ENCODE measurements around the gene UGT1A9.
"Not testable (repeated sequence)": the region's sequence is repeated elsewhere in the genome, so short reads cannot be mapped to it uniquely, and the experiment has no call there.

Gene UGT1A9

DNA sequence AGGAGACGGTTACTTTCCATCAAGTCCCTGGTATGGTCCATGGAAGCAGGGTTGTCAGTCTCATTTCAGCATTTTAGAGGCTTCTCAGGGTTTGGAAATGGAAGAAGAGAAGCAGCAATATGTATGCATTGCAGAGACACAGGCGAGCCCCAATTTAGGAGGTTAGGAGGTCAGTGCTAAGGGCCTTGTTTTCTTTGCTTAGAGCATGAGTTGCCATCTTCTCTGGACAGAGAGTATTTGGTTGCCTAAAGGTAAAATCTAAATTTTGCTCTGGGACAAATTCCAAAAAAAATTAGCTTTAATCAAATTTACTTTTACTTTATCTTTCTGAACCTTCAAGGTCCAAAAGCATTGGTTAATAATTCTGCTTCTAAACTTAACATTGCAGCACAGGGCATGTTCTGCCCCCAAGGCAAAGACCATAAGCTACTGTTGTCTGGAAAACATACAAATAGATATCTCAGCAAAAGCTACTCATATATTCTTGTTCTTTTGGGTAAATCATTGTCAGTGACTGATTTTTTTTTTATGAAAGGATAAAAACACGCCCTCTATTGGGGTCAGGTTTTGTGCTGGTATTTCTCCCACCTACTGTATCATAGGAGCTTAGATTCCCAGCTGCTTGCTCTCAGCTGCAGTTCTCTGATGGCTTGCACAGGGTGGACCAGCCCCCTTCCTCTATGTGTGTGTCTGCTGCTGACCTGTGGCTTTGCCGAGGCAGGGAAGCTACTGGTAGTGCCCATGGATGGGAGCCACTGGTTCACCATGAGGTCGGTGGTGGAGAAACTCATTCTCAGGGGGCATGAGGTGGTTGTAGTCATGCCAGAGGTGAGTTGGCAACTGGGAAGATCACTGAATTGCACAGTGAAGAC is at the start of gene UGT1A9:
TSS of gene UGT1A9 (plus strand) at position 609 of the 872 bp plus-strand sequence. CDS start at position 646, 37 bp downstream.
- DNase-seq: no peak

DNA sequence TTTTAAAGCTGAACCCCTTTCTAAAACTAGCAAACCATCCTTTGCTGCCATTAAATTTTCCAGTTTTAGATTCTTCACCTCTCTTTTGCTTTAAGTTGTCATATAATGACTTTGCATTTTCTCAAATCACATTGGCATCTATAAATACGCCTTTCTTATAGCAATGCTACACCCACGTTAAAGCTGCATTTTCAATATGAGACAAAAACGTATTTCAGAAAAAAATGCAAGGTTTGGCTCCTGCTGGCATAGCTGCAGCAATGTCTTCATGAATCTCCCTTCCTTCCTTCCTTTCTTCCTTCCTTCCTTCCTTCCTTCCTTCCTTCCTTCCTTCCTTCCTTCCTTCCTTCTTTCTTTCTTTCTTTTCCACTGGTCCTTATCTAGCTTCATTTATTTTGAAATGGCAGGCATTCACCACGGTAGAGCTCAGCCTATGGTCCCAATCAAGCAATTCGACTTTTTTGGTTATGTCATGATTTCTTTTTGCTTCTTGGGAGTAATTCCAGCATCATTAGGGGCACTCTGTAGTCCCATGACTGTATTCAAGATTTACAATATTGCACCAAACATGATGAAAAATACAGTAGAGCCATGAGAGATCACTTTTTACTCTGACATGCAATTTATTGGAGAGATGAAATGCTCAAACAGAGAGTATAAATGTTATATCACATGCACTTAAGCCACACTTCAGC is 44.2 kb upstream of the UGT1A9 start:
- DNase-seq: no peak

DNA sequence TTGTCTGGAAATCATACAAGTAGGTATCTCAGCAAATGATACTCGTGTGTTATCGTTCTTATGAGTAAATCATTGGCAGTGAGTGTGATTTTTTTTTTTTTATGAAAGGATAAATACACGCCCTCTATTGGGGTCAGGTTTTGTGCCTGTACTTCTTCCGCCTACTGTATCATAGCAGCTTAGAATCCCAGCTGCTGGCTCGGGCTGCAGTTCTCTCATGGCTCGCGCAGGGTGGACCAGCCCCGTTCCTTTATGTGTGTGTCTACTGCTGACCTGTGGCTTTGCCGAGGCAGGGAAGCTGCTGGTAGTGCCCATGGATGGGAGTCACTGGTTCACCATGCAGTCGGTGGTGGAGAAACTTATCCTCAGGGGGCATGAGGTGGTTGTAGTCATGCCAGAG is 35.4 kb upstream of the UGT1A9 start, which contains the start of gene UGT1A10:
TSS of gene UGT1A10 (plus strand) at position 143 of the 400 bp plus-strand sequence. CDS start at position 218, 75 bp downstream.
- DNase-seq: not testable (repeated sequence)

DNA sequence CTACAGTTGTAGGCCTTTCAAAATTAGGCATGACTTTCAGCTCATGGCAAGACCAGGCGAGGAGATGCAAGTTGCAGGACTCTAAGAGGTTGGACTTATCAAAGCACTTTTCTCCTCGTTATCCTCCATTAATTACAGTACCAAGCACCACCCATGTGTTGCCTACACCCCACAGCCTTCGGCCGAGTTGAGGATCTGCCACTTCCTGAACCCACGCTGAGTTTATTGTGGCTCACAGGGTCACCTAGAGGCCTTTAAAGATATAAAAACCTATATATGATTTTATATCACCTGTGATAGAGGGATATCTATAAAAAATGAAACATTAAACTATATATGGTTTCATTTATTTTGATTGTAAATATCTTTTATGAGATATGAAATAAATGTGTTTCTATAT is 32.9 kb upstream of the UGT1A9 start:
- DNase-seq: no peak

DNA sequence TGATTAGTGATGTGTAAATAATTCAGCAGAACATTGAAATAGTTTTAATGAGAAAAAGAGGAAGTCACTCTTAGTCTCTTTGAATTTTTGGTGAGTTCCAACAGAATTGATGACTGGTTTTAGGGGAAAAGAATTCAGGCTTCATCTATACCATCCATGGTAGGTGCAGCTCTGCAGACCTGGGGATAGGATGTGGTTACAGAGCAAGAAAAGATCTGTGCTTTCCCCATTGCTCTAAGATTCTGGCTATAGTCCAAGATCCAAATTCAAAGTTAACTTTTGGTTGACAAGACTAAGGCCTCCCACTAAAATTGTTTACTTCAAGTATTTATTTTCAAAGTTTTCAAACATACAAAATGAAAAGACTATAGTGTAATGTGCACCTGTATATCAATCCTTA is 31.8 kb upstream of the UGT1A9 start:
- no peak for DNase-seq

DNA sequence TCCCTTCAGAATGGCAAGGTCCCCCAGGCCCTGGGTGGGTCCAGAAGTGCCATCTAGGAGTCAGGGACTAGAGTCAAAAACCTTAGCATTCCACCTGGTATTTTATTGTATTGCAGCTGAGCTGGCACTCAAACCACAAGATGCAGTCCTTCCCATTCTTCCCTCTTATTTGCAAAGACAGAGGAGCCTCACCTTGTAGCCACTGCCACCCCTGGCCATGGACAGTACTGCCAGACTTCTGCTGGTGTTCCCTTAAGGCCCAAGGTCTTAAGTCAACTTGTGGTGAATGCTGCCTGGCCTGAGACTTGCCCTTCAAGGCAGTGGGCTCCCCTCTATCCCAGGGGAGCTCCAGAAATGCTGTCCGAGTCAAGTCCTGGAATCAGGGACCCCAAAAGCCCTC is 28.6 kb upstream of the UGT1A9 start:
- DNase-seq: no peak

DNA sequence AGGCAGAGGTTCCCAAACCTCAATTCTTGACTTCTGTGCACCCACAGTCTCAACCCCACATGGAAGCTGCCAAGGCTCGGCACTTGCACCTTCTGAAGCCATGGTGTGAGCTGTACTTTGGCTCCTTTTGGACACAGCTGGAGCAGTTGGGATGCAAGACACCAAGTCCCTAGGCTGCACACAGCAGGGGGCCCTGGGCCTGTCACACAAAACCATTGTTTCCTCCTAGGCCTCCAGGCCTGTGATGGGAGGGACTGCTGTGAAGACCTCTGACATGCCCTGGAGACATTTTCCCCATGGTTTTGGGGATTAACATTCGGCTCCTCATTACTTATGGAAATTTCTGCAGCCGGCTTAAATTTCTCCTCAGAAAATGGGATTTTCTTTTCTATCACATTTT is 25.7 kb upstream of the UGT1A9 start:
- not testable (repeated sequence) for DNase-seq

DNA sequence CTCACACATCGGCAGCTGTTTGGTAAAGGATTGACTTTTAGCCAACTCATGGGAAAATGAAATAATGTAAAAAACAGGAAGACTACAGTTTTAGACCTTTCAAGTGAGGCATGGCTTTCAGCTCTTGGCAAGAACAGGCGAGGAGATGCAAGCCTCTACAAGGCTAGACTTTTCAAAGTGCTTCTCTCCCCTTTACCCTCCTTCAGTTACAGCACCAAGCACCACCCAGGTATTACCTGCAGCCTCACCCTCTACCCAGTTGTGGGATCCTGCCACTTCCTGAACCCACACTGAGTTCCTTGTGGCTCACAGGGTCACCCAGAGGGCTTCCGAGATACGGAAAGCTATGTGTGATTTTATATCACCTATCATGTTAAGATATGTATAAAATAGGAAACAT is 20.7 kb upstream of the UGT1A9 start:
- no peak for DNase-seq

DNA sequence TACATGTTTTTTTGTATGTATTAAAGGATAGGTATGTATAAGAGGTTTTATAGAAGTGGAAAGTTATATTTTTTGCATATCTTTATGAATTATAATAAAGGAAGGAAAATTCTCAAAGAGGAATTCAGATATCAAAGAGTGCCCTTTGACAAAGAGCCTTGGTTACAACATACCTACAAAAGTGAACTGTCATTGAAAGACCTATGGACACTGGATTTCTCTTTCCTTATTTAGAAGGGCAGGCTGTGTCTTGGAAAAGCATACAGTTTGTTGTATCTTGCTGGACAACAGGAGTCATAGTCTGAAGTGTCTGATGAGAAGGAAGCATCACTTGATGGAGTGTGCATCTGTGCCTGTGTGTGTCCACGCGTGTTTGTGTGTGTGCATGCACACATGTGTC is 20.3 kb upstream of the UGT1A9 start:
- DNase-seq: no peak

DNA sequence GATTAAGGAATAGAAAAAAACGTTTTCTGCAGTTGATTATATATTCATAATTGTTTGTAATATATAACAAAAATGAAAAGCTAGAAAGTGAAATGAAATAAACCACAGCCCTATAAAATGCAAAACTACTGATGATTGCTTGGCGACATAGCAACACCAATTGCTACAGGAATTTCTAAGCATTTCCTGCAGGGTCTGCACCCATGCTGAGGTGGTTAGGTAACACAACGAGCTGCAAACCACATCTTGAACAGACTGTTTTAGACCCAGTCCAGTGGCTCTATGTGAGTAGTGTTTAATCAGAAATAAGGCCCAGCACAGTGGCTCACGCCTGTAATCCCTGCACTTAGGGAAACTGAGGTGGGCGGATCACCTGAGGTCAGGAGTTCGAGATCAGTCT is 17.2 kb upstream of the UGT1A9 start:
- no peak for DNase-seq

DNA sequence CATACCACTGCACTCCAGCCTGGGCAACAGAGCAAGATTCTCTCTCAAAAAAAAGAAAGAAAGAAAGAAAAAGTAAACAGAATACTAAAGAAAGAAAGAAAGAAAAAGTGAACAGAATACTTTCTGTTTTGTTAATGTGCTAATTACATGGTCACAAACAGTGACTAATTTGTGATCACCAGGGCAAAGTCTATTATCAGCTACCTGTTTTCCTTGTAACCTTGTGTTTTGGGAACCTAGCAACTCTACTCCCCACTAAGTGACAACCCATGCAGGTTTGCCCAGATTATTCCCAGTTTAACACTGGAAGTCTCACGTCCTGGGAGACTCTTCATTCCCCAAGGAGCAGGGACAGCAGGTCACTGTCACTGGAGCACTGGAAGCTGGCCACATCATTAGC is 16.7 kb upstream of the UGT1A9 start:
- no peak for DNase-seq

DNA sequence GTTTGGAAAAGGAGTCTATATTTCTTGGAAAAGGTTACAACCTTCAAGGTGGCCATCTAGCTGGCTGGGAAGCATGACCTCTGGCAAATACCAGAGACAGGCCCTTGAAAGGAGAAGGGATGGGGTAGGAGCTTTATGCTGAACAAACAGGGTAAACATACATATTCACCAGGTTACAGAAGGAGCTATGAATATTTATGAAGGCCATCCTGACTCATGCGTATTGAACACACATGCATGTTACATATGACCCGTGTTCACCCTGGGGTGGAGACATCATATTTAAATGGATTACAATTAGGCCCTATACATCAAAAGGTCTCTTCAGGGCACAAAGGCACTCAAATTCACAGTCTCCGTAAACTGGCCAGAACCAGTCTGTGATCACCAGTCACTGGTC is 15.8 kb upstream of the UGT1A9 start:
- DNase-seq: not testable (repeated sequence)

DNA sequence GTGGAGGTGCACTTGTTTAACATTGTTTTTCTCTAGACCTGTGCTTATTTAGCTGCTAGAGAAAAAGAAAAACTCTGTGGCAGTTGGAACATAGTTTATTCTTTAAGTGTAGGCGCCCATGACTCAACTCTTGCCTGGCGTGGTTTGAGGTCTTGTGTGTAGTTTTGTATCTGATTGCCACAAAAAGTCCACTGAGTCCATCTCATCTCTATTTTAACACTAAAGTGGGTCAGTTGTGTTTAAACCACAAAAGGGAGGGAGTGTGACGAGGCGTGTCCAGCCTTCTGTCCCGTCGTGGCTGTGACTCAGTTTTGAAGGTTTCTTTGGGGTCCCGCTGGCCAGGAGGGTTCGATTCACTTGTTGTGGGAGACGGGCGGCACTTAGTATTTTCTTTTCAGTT is 15.3 kb upstream of the UGT1A9 start:
- no peak for DNase-seq

DNA sequence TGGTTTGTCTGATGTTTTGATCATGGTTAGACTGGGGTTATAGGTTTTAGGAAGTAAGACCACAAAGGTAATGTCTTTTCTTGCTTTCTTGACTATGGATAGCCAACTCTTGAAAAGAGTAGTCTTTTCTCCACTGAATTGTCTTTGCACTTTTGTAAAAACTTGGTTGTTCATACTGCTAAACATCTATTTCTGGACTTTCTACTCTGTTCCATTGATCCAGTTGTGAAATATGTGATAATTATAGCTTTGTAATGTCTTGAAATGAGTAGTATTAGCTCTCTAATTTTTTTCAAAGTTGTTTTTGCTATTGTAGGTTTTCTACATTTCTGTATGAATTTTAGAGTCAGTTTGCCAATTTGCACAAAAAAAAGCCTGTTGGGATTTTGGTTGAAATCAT is 13.1 kb upstream of the UGT1A9 start:
- no peak for DNase-seq

DNA sequence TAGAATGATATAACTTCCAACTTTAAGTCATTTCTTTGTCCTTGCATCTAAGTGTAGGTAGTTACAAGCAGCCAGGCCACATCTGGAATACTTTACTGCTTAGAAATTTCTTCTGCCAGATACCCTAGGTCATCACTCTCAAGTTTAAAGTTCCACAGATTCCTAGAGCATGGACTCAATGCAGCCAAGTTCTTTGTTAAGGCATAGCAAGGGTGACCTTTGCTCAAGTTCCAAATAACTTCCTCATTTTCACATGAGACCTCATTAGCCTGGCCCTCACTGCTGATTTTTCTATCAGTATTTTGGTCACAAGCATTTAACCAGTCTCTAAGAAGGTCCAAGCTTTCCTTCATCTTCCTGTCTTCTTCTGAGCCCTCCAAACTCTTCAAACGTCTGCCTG is 7.8 kb upstream of the UGT1A9 start:
- no peak for DNase-seq

DNA sequence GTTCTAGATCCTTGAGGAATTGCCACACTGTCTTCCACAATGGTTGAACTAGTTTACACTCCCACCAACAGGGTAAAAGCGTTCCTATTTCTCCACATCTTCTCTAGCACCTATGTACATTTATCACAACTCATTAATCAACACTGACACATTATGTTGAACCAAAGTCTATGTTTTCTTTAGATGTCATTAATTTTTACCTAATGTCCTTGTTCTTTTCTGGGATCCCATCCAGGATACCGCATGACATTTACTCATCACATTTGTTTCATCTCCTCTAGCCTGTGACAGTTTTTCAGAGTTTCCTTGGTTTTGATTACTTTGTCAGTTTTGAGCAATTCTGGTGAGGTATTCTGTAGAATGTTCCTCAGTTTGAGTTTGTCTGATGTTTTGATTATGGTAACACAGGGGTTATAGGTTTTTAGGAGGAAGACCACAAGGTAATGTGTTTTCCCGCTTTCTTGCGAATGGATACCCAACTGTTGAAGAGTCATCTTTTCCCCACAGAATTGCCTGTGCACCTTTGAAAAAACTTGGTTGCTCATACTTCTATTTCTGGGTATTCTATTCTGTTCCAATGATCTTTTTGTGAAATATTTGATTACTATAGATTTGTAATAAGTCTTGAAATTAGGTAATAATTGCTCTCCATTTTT is 3.0 kb upstream of the UGT1A9 start:
- DNase-seq: no peak

DNA sequence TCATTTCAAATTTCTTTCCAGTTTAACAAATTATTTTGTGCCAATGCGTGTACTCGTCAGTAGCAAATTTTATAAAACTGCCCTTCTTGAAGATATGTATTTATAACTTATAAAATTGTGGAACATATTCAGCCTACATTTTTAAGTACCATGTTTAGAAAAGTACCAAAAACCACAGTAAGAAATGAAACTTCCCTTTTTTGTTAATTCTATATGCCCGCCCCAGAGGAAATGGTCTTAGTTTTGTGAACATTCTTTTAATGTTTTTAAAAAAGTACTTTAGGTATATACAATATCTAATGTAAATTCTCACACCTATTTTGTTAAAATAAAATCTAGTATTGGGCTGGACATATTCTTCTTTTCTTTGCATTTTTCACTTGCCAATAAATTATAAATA is 1.2 kb downstream of the UGT1A9 start:
- no peak for DNase-seq

DNA sequence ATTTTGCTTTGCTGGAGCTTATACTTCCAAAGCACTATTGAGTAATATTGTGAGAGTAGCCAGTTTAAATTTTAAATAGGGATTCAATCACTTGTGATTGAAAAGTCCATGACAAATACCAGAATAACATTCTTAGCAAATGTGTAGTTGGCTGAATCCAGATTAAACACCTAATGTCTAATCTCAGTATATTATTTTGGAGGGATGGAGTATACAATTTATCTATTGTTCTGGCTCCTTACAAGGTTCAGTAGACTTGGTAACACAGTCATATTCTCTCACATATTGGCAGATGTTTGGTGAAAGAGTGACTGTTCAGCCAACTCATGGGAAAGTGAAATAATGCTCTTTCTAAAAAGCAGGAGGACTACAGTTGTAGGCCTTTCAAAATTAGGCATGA is 2.2 kb downstream of the UGT1A9 start:
- DNase-seq: no peak

DNA sequence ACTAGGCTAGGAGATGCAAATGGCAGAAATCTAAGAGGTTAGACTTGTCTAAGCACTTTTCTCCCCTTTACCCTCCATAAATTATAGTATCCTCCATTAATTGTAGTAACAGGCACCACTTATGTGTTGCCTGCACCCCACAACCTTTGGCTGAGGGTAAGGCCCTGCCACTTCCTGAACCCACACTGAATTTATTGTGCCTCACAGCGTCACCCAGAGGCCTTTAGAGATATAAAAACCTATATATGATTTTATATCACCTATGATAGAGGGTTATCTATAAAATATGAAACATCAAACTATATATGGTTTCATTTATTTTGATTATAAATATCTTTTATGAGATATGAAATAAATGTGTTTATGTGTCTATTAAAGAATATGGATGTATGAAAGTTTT is 2.6 kb downstream of the UGT1A9 start:
- no peak for DNase-seq

DNA sequence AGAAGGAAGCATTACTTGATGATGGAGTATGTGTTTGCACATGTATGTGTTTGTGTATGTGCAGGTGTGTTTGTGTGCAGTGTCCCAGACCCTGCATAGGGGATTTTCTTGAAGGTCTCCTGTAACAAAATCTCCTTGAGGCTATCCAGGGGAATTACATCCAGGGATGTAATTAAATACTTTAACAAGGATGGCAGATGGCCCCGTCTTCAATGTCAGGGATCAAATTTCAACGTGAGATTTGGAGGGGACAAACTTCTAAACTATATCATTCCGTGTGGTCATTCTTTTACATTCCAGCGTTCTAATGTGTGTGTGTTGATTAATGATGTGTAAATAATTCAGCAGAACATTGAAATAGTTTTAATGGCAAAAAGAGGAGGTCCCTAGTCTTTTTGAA is 3.3 kb downstream of the UGT1A9 start:
- no peak for DNase-seq

DNA sequence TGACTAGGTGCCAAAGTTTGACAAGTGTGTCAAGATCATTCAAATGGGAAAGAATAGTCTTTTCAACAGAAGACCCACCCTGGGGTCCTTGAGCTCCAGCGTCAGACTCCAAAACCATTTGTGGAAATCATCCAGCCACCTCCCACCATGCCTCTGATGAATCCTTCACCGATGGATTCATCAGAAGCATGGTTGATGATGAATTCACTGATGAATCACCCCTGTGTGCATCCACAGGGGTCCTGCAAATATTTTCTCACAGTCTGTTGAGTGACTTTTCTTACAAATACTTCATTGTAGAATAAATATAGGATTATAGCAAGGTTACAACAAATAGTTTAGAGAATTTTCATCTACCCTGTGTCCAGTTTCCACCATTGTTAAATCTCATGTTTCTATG is 4.3 kb downstream of the UGT1A9 start:
- DNase-seq: no peak

DNA sequence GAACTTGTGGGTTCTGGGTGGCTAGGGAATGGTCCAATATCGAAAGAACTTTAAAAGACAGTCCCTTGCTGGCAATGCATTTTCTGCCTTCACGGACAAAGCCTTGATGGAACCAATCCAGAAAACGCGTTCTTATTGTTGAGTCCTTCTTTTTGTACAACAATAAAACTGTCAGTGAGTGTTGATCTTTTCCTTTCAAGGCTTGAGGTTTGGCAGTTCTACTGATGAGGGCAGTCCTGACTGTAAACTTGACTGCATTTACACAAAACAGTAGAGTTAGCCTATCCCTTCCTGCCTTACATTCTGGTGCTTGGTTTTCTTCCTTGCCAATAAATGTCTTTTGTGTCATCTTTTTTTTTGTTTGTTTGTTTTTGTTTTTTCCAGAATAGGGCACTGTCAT is 7.5 kb downstream of the UGT1A9 start:
- DNase-seq: no peak

DNA sequence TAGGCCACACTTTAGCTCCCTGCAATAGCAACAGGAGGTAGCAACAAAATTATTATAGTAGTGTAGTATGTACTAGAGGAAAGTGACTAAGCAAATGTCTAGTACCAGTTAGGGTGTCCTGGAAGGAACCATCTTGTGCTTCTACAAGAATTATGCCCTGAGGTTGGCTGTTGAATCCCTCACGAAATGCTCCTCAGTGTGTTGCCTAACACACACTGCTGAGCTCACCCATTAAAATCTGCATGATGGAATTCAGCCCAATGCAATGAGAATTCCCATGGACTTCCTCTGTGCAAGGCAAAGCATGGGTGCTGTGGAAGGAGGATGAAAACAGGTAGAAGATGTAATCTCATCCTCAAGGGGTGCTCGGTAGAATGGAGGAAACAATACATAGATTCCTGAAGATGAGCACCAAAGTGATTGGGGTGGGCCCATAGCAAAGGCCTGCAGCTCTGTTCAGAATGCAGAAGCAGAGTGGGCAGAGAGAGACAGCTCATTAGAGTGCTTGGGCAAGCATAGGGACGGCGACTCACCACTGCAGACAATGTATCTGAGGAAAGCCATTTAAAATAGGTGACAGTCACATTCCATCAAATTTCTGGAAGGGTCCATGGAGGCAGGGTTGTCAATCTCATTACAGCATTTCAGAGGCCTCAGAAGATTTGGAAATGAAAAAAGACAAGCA is 8.8 kb downstream of the UGT1A9 start:
- DNase-seq: no peak

Measured in HCEC 1CT (cell line).